H54 (cell line): ENCODE results near the gene UTRN.

Source experiments
- DNase-seq: peaks from one replicate; pipeline ENCODE4 v3.0.0; 2011; ENCODE audit warnings: low spot score, mixed read lengths; ENCODE audit not compliant: insufficient read length
- FAIRE-seq: peaks from 3 replicates; lab custom pipeline; 2011; peaks lifted over from hg19 to GRCh38; lab: Jason Lieb, UNC
- POLR2A ChIP-seq: IDR thresholded peaks from 2 replicates; pipeline ENCODE4 v1.6.1; 2011; ENCODE audit warnings: low read depth, mild to moderate bottlenecking, low read length

Gene UTRN

DNA sequence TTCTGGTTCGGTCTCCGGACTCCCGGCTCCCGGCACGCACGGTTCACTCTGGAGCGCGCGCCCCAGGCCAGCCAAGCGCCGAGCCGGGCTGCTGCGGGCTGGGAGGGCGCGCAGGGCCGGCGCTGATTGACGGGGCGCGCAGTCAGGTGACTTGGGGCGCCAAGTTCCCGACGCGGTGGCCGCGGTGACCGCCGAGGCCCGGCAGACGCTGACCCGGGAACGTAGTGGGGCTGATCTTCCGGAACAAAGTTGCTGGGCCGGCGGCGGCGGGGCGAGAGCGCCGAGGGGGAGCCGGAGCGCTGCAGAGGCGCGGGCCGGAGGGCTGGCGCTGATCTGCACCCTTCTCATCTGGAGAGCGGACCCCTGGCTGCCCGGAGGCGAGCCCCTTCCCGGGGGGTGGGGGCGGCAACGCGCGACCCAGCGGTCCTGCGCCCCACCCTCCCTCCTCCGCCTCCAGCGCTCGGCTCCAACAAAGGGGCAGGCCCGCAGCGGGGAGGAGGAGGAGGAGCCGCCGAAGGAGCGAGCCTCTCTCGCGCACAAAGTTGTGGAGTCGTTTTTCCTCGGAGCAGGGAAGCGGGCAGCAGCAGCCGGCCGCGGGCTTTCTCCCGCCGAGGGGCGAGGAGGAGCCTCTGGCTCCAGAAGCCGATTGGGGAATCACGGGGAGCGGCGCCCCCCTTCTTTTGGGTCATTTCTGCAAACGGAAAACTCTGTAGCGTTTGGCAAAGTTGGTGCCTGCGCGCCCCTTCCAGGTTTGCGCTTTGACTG, at the start of gene UTRN:
Gene UTRN, plus strand, starts transcription at position 553 of the 765 bp plus-strand sequence. CDS start 6,494 bp downstream, outside the sequence.
- DNase-seq: peak; percentile 39
- peak; percentile 55; the same call in 1 of the 2 replicates for TF ChIP-seq POLR2A
- FAIRE-seq: no peak

DNA sequence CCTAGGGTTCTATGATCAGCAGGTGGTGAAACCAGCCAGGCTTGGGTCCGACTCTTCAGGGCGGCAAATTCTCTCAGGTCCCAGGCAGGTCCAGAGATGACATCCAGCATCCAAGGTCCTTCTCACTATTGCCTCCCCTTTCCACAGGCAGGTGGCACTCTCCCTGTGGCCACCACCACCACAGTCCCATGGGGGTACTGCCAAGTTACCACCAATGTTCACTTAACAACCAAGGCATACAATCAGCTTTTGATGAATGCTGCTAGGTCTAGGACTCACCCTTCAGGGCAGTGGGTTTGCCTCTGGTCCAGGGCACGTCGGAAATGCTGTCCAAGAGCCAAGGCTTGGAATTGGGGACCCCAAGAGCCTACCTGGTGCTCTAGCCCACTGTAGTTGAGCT, 40.4 kb upstream of the UTRN start:
- FAIRE-seq: no peak
- no peak for DNase-seq
- TF ChIP-seq POLR2A: no peak

DNA sequence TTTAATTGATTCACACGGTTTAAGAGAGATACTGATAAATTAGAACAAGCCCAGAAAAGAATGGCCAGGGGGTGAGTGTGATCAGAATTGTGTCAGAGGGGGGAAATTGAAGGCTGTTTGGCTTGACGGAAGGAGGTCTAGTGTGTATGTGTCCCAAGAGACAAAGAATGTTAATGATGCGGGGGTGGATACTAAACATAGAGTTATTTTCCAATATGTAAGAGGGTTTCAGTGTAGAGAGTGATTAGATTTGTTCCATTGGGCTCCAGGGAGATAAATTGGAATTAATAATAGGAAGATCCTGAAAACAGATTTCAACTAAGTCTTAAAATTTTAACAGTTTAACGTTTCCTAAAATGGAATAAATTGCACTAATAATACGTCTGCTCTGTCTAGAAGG, 38.1 kb upstream of the UTRN start:
- TF ChIP-seq POLR2A: no peak
- FAIRE-seq (no peak), DNase-seq (no peak)

DNA sequence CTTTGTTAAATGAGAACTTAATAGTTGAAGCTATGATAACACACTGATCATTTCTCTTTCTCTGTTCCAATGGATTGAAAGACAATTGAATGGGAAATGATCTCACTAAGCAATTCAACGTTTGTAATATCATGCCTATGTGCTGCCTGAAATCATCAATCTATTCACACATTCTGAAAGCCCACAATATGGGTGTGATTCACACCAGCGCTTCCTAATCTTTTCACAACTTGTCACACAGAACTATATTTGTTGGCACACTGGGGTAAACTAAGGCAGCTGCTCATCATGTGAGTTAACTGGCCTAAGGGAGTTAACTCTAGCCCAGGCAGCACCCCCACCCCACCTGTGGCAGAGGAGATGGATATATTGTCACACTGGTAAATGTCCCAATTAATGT, 37.1 kb upstream of the UTRN start:
- FAIRE-seq (no peak), DNase-seq (no peak)
- no peak for TF ChIP-seq POLR2A

DNA sequence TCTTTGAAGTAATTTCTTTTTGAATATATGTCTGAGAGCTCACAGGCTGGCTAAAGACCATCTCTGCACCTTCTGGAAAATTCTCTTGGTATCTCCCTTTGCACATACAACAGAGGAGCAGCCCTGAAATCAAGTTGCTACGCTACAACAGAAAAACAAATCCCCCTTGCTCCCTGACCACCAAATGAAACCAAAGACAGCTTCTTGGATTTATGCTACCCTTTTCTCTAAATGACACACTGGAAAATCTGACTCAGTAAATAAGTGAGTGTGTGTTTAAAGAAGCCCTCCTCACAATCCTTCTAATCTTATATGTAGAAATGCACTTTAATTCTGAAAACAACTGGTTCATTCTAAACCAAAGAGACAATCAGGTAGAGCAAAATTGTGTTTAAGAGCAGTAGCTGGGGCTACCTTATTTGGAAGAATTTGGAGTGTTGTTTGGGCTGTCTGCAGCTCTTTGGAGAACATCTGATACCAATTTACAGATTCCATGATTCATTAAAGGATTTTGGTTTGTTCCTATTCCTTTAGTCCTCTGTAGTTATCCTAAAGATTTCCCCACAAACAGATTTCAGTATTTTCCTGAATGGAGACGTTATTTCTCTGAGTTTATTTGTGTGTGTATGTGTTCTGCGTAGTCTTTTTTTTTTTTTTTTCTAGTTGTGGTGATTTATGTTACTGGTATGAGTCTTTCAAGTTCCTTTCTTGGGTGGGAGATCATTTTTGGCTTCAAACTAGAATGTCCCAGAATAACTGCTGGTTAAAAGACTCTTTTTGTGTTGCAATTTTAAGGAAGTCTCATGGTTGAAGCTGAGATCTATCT, 36.4 kb upstream of the UTRN start:
- no peak for TF ChIP-seq POLR2A
- DNase-seq (no peak), FAIRE-seq (no peak)

DNA sequence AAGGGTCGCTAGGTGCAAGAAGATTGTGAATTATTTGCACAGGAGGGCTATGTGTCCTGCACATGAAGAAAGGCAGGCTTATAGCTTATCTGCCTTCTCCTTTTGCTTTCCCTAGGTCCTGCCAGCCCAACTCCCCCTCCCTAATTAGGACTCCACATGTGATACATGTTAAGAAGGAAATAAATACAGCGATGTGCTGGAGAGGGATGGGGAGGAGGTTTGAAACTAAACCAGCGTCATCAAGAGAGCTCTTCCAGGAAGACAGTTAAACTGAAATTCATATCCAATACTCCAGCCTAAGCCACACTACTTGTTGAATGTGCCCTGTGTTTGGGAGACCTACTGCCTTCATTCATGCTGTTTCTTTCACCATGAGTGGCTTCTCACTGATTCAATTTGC, 34.9 kb upstream of the UTRN start:
- DNase-seq: no peak
- TF ChIP-seq POLR2A: no peak
- FAIRE-seq: no peak

DNA sequence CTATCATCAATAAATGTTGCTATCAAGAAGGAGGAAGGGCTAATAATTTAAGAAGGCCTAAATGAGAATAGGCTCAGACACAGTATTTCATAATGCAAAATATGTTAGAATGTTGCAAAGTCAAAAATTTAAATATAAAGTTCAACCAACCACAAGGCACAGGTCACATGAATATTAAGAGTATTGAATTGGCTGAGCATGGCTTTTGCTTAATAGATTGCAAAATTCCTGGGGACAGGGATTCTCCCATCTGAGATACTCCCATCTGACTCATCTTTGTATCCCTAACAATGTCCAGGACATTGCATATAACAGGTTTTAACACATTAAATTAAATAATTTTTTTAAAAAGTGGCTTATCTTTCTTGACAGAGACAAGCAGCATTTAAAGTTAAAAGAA, 32.9 kb upstream of the UTRN start:
- FAIRE-seq (no peak), DNase-seq (no peak)
- TF ChIP-seq POLR2A: no peak

DNA sequence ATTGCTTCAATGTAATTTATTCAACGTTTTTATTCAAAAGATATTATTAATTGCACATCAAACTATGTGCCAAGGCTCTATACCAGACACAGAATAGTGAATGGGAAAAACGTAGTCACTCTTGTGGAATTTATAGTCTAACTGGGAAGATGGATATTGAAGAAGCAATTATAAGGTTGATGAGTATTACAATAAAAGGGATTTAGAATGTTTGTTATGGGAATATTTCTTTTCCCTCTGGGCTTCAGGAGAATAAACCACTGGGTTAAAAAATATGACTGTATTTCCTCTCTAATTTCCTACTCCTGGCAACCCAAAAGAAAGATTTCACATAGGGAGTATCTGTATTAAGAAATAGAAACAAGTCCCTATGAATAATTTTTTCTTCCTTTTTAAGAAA, 25.1 kb upstream of the UTRN start:
- DNase-seq (no peak), FAIRE-seq (no peak)

DNA sequence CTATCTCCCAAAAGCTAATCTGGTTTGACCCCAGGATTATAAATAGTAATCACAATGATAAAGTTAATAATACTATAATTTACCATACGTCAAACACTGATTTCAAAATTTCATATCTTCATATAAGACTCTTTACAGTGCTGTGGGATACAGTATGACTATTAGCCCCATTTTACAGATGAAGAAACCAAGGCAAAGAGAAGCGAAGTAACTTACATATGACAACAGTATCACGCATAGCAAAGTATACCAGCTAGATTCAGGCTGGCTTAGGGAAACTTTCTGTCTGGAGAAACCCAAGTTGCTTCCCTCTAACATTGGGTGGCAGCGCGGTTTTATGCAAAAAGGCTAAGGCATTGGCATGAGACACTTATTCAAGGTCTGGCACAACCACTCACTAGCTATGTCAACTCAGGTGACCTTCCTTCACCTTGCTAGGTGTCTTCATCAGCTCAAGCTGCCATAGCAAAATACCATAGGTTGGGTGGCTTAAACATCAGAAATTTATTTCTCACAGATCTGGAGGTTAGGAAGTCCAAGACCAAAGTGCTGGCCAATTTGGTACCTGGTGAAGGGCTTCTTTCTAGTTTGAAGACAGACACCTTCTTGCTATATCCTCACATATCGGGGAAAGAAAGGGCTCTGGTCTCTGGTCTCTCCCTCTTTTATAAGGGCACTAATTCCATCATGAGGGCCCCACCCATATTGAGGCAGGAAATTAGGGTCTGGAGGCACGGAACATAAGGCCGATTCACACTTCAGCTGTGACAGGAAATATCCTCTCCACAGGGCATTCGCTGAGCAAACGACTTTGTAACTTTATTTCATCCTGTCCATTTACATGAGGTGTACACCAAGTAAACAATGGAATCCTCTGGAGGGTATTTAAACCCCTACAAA, 22.4 kb upstream of the UTRN start:
- no peak for TF ChIP-seq POLR2A
- no peak for FAIRE-seq
- DNase-seq: no peak

More for the DNA sequence above, 25.1 kb upstream of the UTRN start:
- no peak for TF ChIP-seq POLR2A

DNA sequence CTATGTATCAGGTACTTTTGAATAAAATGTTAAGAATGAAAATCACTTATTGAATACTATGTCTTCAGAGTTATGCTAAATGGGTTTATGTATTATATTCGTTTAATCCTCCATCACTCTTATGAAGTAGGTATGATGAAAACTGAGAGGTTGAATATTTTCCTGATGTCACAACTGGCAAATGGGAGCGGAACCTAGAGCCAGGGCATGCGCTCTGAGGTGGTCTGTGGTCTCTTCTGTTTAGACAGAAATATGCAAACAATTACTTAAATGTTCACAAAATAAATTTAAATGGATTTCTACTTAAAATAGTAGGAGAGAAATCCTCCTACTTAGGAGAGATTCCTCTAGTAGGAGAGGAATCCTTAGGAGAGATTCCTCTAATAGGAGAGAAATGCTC, 21.3 kb upstream of the UTRN start:
- TF ChIP-seq POLR2A: no peak
- no peak for DNase-seq
- no peak for FAIRE-seq

DNA sequence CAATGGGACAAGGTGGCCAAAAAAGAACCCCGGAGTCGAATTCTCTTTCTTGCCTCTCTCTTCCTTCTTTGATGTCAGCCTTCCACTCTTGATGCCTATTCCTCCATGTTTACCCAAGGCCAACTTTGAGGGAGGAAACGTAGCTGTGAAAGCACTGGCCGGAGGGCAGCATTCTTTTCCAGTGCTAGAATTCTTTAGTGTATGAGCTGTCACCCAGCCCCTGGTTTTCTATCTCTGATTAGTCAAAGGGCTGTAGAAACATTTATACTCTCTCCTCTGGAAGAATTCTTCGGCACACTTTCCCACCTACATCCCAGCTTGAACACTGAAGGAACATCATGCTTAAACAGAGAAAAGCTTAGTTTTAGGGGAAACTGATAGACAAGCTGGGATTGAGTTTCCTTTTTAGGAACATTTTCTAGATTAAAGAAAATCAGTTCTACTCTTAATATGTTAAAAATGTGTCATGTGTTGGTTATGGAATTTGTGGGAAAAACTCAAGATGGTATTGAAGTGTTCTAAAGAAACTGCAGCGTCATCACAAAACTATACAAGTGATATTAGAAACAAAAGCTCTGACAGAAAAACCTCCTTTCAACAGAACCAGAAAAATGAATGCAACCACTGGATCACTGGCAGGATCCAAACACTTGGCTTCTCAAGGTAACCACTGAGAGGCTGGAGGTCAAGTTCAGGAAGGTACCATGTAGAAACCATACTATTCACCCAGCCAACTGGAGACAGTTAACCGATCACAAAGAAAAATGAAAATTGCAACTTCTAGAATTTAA, 20.7 kb upstream of the UTRN start:
- peak; percentile 91 for FAIRE-seq
- peak; percentile 25 for DNase-seq
- TF ChIP-seq POLR2A: no peak

DNA sequence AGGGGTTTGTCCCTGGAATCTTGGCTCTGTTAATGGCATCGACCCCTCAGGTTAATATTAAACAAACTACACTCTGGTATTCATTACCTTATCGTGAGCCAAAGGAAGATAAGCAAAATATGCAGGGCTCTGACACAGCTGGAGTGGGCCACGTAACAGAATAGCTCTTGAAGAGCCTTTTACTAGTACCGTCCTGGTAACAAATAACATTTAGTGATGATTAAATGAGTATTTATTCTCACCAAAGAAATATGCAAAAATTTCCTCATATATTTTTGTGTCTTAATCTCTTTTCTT, 20.1 kb upstream of the UTRN start:
- DNase-seq: no peak
- TF ChIP-seq POLR2A: no peak
- no peak for FAIRE-seq

DNA sequence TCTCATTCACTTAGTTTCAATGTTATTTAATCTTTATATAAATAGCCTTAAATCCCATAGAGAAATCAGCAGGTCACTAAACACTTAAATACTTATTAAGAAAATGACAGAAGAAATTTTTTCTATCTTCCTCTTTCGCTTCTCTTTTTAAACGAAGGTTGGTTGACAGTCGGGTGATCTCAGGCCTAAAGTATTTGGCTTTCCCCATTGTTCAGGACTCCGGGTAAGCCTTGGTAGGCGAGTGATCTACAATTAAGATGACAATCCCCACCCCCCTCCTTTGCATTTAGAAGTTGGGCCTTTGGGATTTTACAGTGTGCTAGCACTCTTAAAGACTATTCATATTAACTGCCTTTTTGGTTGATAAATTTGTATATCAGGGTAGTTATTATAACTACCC, 19.7 kb upstream of the UTRN start:
- DNase-seq: peak; percentile 5
- TF ChIP-seq POLR2A: no peak
- peak; percentile 30 for FAIRE-seq
